H1 (cell line): ENCODE measurements around the gene ANKS1B. TPM values are rescaled to one million over a fixed set of nuclear protein-coding genes. Genes with fewer than 3 reads are reported as not detected.

Experiments used
- CBX8 ChIP-seq: fragments of 300-800, 300-1000 bp; sonication (generic); IDR thresholded peaks from 2 replicates; pipeline ENCODE4 v1.7.1; 2016; ENCODE audit warnings: low read depth, low read length, borderline replicate concordance
- CHD7 ChIP-seq: fragments of 300-600 bp; sonication (generic); IDR thresholded peaks from 2 replicates; pipeline ENCODE4 v1.7.1; 2012; ENCODE audit warnings: low read length, moderate library complexity, mild to moderate bottlenecking, inconsistent platforms; ENCODE audit not compliant: insufficient replicate concordance
- PHF8 ChIP-seq: fragments of 200-600 bp; sonication (generic); conservative IDR thresholded peaks from 2 replicates; pipeline ENCODE4 v1.7.1; 2012; ENCODE audit warnings: low read depth, mild to moderate bottlenecking, inconsistent platforms, low read length, moderate library complexity
- POU5F1 ChIP-seq: IDR thresholded peaks from 2 replicates; pipeline ENCODE4 v1.6.1; 2011; ENCODE audit warnings: low read depth, mild to moderate bottlenecking, low read length, moderate library complexity
- SIX5 ChIP-seq: IDR thresholded peaks from 2 replicates; pipeline ENCODE4 v1.6.1; 2011; ENCODE audit warnings: mild to moderate bottlenecking, low read depth, low read length
- polyA plus RNA-seq, 7 experiments: library from polyadenylated mRNA; depleted of rRNA in 3 of 7; stranded (reverse) in 5 of 7; unstranded in 2 of 7; fragments of >200 nt in 5 of 7; fragments of 200-250 nt in 2 of 7; gene quantifications; 1 replicate in 5 of 7; 2 replicates in 1 of 7; 4 replicates in 1 of 7; pipeline versions ENCODE4 v1.2.1 to v1.2.3, GENCODE V29; 2011 to 2013; ENCODE audit warnings: missing spikeins in 2 of 7, mixed read lengths in 2 of 7
- total RNA-seq: library from RNA; stranded (reverse); fragmentation: NEBNext Ultra II Directional; extraction: Animal tissue kit (Norgen Biotek cat#: 25700); gene quantifications from 2 replicates; pipeline ENCODE4 v1.2.1, GENCODE V29; 2021

ANKS1B gene
- total and polyA plus RNA-seq, 2 of the 8 experiments (the other 6 are each of a cell fraction or from before 2014, with no cell fraction given): 2.7 to 6.1 TPM

GRCh38 chr12:99765469-99766114 is 219.1 kb downstream of the ANKS1B start (continued):
- TF ChIP-seq CHD7: no peak
- no peak for TF ChIP-seq PHF8
- TF ChIP-seq SIX5: no peak
- no peak for TF ChIP-seq POU5F1
- TF ChIP-seq CBX8: no peak
